H9 (cell line): ENCODE data around the gene IGFALS. TPM values are rescaled to one million over a fixed set of nuclear protein-coding genes. Genes with fewer than 3 reads are reported as not detected.

ENCODE experiments used
- DNase-seq: peaks from one replicate; pipeline ENCODE4 v3.0.0-alpha.2; 2017
- H2AFZ ChIP-seq: one replicate; pipeline ENCODE4 v1.6.1; 2013; ENCODE audit warnings: mild to moderate bottlenecking, low read length, control low read depth, moderate library complexity
- H2AK5ac ChIP-seq: 2 replicates; pipeline ENCODE4 v1.6.1; 2013; ENCODE audit warnings: low read length, control low read depth, mixed read lengths; ENCODE audit not compliant: insufficient read length
- H2BK120ac ChIP-seq: one replicate; pipeline ENCODE4 v1.6.1; 2013; ENCODE audit warnings: low read depth, mild to moderate bottlenecking, low read length, control low read depth, inconsistent platforms; ENCODE audit not compliant: poor library complexity, severe bottlenecking
- H2BK12ac ChIP-seq: 2 replicates; pipeline ENCODE4 v1.6.1; 2013; ENCODE audit warnings: low read length, control low read depth, mixed read lengths, low read depth; ENCODE audit not compliant: insufficient read length
- H2BK15ac ChIP-seq: 2 replicates; pipeline ENCODE4 v1.6.1; 2013; ENCODE audit warnings: low read depth, low read length, control low read depth
- H2BK20ac ChIP-seq: one replicate; pipeline ENCODE4 v1.6.1; 2013; ENCODE audit warnings: low read depth, mild to moderate bottlenecking, low read length, control low read depth, inconsistent platforms; ENCODE audit not compliant: poor library complexity, severe bottlenecking
- H2BK5ac ChIP-seq: 2 replicates; pipeline ENCODE4 v1.6.1; 2013; ENCODE audit warnings: low read length, control low read depth, mixed read lengths; ENCODE audit not compliant: insufficient read length
- H3K14ac ChIP-seq: 2 replicates; pipeline ENCODE4 v1.6.1; 2013; ENCODE audit warnings: low read length, control low read depth; ENCODE audit not compliant: insufficient read depth
- H3K18ac ChIP-seq: 2 replicates; pipeline ENCODE4 v1.6.1; 2013; ENCODE audit warnings: low read depth, mild to moderate bottlenecking, mixed read lengths, low read length, control low read depth; ENCODE audit not compliant: insufficient read length
- H3K23ac ChIP-seq: 2 replicates; pipeline ENCODE4 v1.6.1; 2013; ENCODE audit warnings: low read length, control low read depth, mixed read lengths, low read depth; ENCODE audit not compliant: insufficient read length
- H3K23me2 ChIP-seq: 2 replicates; pipeline ENCODE4 v1.6.1; 2013; ENCODE audit warnings: low read depth, mild to moderate bottlenecking, mixed read lengths, low read length, control low read depth; ENCODE audit not compliant: insufficient read length, poor library complexity, severe bottlenecking
- H3K27ac ChIP-seq: 2 replicates; pipeline ENCODE4 v1.5.1; 2013; ENCODE audit warnings: low read length, control low read depth, mixed read lengths, low read depth; ENCODE audit not compliant: insufficient read length
- H3K27me3 ChIP-seq: 2 replicates; pipeline ENCODE4 v1.6.1; 2013; ENCODE audit warnings: low read length, control low read depth, inconsistent platforms; ENCODE audit not compliant: insufficient read depth
- H3K4ac ChIP-seq: 2 replicates; pipeline ENCODE4 v1.6.1; 2013; ENCODE audit warnings: low read depth, mild to moderate bottlenecking, control low read depth, inconsistent platforms, low read length, moderate library complexity
- H3K4me1 ChIP-seq: 2 replicates; pipeline ENCODE4 v1.6.1; 2013; ENCODE audit warnings: low read length, control low read depth, inconsistent platforms; ENCODE audit not compliant: insufficient read depth
- H3K4me2 ChIP-seq: 2 replicates; pipeline ENCODE4 v1.6.1; 2013; ENCODE audit warnings: low read length, control low read depth, mixed read lengths; ENCODE audit not compliant: insufficient read length, insufficient read depth
- H3K56ac ChIP-seq: 2 replicates; pipeline ENCODE4 v1.6.1; 2013; ENCODE audit warnings: low read depth, mild to moderate bottlenecking, mixed read lengths, low read length, control low read depth; ENCODE audit not compliant: insufficient read length
- H3K79me1 ChIP-seq: 2 replicates; pipeline ENCODE4 v1.6.1; 2013; ENCODE audit warnings: low read depth, mild to moderate bottlenecking, moderate library complexity, low read length, control low read depth, inconsistent platforms; ENCODE audit not compliant: insufficient read depth, poor library complexity, severe bottlenecking
- H3K79me2 ChIP-seq: 2 replicates; pipeline ENCODE4 v1.6.1; 2013; ENCODE audit warnings: low read length, control low read depth, inconsistent platforms; ENCODE audit not compliant: insufficient read depth
- H3K9ac ChIP-seq: 2 replicates; pipeline ENCODE4 v1.6.1; 2013; ENCODE audit warnings: low read length, control low read depth, mixed read lengths; ENCODE audit not compliant: insufficient read length; ENCODE audit errors: extremely low read depth
- H3K9me3 ChIP-seq: one replicate; pipeline ENCODE4 v1.6.1; 2013; ENCODE audit warnings: low read depth, low read length, inconsistent platforms; ENCODE audit not compliant: control insufficient read depth
- H3T11ph ChIP-seq: one replicate; pipeline ENCODE4 v1.6.1; 2013; ENCODE audit warnings: mild to moderate bottlenecking, low read length, control low read depth, inconsistent platforms
- H4K20me1 ChIP-seq: one replicate; pipeline ENCODE4 v1.6.1; 2013; ENCODE audit not compliant: control insufficient read depth, insufficient read length, insufficient read depth
- H4K5ac ChIP-seq: 2 replicates; pipeline ENCODE4 v1.6.1; 2013; ENCODE audit warnings: low read depth, mild to moderate bottlenecking, mixed read lengths, low read length, control low read depth; ENCODE audit not compliant: insufficient read length
- H4K8ac ChIP-seq: replicated peaks from 2 replicates; pipeline ENCODE4 v1.6.1; 2013; ENCODE audit warnings: low read length, control low read depth, mixed read lengths, low read depth; ENCODE audit not compliant: insufficient read length
- H4K91ac ChIP-seq: 2 replicates; pipeline ENCODE4 v1.6.1; 2013; ENCODE audit warnings: low read depth, mild to moderate bottlenecking, moderate library complexity, mixed read lengths, low read length, control low read depth; ENCODE audit not compliant: insufficient read length
- H3K27ac Mint-ChIP-seq, 3 experiments: 2 replicates in 2 of 3; 3 replicates in 1 of 3; pipeline ENCODE4 v1.8.0; 2020 to 2021; ENCODE audit warnings: mixed read lengths in 3 of 3, mild to moderate bottlenecking in 1 of 3, moderate library complexity in 1 of 3
- H3K27me3 Mint-ChIP-seq: 2 replicates; pipeline ENCODE4 v1.8.0; 2021; ENCODE audit warnings: low read depth, mild to moderate bottlenecking, moderate library complexity, mixed read lengths
- H3K36me3 Mint-ChIP-seq, 3 experiments: 2 replicates in 2 of 3; 3 replicates in 1 of 3; pipeline ENCODE4 v1.8.0; 2020 to 2021; ENCODE audit warnings: low read depth in 3 of 3, mixed read lengths in 3 of 3; ENCODE audit not compliant: insufficient read depth in 1 of 3
- H3K4me1 Mint-ChIP-seq, 2 experiments: 2 replicates each; pipeline ENCODE4 v1.8.0; 2020; ENCODE audit warnings: mixed read lengths in 2 of 2
- H3K4me3 Mint-ChIP-seq, 2 experiments: 2 replicates in 1 of 2; 3 replicates in 1 of 2; pipeline ENCODE4 v1.8.0; 2020 to 2021; ENCODE audit warnings: mild to moderate bottlenecking in 2 of 2, mixed read lengths in 2 of 2, moderate library complexity in 1 of 2
- H3K9me3 Mint-ChIP-seq, 2 experiments: 2 replicates in 1 of 2; 3 replicates in 1 of 2; pipeline ENCODE4 v1.8.0; 2020; ENCODE audit warnings: mild to moderate bottlenecking in 2 of 2, mixed read lengths in 2 of 2, moderate library complexity in 1 of 2
- CTCF ChIP-seq: fragments of 200-600 bp; sonication (generic); conservative IDR thresholded peaks from 3 replicates; pipeline ENCODE4 v1.8.0; 2021; ENCODE audit warnings: antibody characterized with exemption, mild to moderate bottlenecking
- WGBS: extraction: QIAGEN DNeasy Blood & Tissue Kit; methylation state at CpG from one replicate; pipeline ENCODE4 v1.1.7; 2013; ENCODE audit warnings: missing lambda C conversion rate, low lambda C conversion rate, mixed read lengths; ENCODE audit not compliant: insufficient read length; ENCODE audit errors: extremely low coverage; 5-methylcytosine and 5-hydroxymethylcytosine counted together
- total RNA-seq: library from RNA; stranded (reverse); gene quantifications from 2 replicates; pipeline ENCODE4 v1.2.1, GENCODE V29; 2021

IGFALS gene
- total RNA-seq, 1 experiment from 2014 or later: not detected

- no peaks in the 10 kb centered on the region for H3K9me3 ChIP-seq
- no peak overlapping the region for H3K4ac ChIP-seq
- no peaks in the 10 kb centered on the region for H3K4me1 ChIP-seq
- Mint-ChIP-seq H3K9me3 (no peaks in the 10 kb centered on the region), H3K36me3 (no peaks in the 10 kb centered on the region; a peak in 2 of 7 replicates), H3K27ac (no peak overlapping the region), H3K4me1 (peaks cover 2% of the 10 kb centered on the region in 2 experiments; a peak in 1 of 4 replicates), H3K27me3 (peaks cover 13% of the 10 kb centered on the region), H3K4me3 (no peak overlapping the region)
- no peak overlapping the region for H2BK120ac ChIP-seq
- no peaks in the 10 kb centered on the region for H3K79me2 ChIP-seq
- no peak for DNase-seq
- no peak overlapping the region for H3K14ac ChIP-seq
- H2BK5ac ChIP-seq: no peak overlapping the region
- H3K23me2 ChIP-seq: no peaks in the 10 kb centered on the region
- H2AK5ac ChIP-seq: no peak overlapping the region
- no peak overlapping the region for H2BK20ac ChIP-seq
- no peak overlapping the region for H3K9ac ChIP-seq
- H4K20me1 ChIP-seq: no peaks in the 10 kb centered on the region
- H3K79me1 ChIP-seq: peaks cover 2% of the 10 kb centered on the region
- no peak overlapping the region for H2BK15ac ChIP-seq
- no peak overlapping the region for H3K27ac ChIP-seq
- H3K4me2 ChIP-seq: no peak overlapping the region
- no peak overlapping the region for H2BK12ac ChIP-seq
- no peak overlapping the region for H3K18ac ChIP-seq
- H4K91ac ChIP-seq: no peak overlapping the region
- WGBS: no CpG with 5 or more reads among the region's 5 CpGs
- H3K23ac ChIP-seq: no peak overlapping the region
- H3K27me3 ChIP-seq: no peaks in the 10 kb centered on the region
- no peak overlapping the region for H3K56ac ChIP-seq
- no peak overlapping the region for H3T11ph ChIP-seq
- H4K8ac ChIP-seq: no peak overlapping the region
- no peak overlapping the region for H4K5ac ChIP-seq
- TF ChIP-seq CTCF: no peak
- H2AFZ ChIP-seq: no peak overlapping the region
These were observed 40.6 kb upstream of the IGFALS start for GRCh38 chr16:1834096-1834495.
